GM12865 (cell line): ENCODE measurements around the gene ROBO1.

Experiments used
- DNase-seq: peaks from one replicate; pipeline ENCODE4 v3.0.0; 2010; ENCODE audit warnings: low read depth
- H3K4me3 ChIP-seq: 2 replicates; pipeline ENCODE4 v1.5.1; 2011; ENCODE audit warnings: mild to moderate bottlenecking, low read depth, low read length, control low read depth
- TF ChIP-seq, protein P1 (sequence below): IDR thresholded peaks from 2 replicates; pipeline ENCODE4 v1.5.1; 2011; ENCODE audit warnings: low read length, control low read depth, low read depth, inconsistent platforms; ENCODE audit not compliant: insufficient read depth; ENCODE audit errors: missing control alignments

ROBO1 gene

DNA sequence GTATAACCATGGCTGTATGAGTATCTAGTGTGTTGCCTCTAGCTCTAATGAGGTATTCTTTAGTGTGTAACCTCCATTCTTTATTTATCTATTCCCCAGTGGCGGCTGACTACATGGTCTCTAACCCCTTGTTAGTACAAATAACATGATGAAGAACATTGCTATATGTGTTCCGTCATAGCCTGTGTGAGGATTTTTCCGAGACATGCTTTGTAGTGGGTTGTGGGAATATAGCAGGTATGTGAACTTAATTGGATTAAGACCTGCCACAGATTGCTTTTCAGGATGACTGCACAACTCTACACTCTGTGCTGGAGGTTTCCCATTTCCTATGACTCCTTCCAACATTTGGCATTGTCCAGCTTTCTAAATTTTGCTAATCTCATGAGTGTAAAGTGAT, 563.4 kb downstream of the ROBO1 start:
- TF ChIP-seq, protein P1, sequence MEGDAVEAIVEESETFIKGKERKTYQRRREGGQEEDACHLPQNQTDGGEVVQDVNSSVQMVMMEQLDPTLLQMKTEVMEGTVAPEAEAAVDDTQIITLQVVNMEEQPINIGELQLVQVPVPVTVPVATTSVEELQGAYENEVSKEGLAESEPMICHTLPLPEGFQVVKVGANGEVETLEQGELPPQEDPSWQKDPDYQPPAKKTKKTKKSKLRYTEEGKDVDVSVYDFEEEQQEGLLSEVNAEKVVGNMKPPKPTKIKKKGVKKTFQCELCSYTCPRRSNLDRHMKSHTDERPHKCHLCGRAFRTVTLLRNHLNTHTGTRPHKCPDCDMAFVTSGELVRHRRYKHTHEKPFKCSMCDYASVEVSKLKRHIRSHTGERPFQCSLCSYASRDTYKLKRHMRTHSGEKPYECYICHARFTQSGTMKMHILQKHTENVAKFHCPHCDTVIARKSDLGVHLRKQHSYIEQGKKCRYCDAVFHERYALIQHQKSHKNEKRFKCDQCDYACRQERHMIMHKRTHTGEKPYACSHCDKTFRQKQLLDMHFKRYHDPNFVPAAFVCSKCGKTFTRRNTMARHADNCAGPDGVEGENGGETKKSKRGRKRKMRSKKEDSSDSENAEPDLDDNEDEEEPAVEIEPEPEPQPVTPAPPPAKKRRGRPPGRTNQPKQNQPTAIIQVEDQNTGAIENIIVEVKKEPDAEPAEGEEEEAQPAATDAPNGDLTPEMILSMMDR = no peak
- no peak for DNase-seq
- no peak overlapping the region for H3K4me3 ChIP-seq

DNA sequence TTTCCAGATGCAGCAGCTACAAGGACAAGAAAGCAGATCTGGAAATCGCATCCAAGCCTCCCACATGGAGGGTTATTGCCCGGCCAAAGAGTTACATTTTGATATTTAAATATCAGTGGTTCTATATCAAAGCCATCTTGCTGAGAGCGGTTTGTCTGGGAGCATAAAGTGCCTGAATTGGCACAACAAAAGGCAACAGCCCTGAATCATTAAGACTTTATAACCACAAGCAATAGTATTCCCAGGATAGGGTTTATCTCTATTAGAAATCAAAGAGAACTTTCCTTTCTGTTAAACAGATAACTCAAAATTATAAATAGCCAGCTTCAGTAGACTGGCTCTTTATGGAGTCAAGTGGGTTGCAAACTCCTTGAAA, 564.7 kb downstream of the ROBO1 start:
- DNase-seq = no peak
- H3K4me3 ChIP-seq = no peak overlapping the region
- TF ChIP-seq, protein P1 = no peak

DNA sequence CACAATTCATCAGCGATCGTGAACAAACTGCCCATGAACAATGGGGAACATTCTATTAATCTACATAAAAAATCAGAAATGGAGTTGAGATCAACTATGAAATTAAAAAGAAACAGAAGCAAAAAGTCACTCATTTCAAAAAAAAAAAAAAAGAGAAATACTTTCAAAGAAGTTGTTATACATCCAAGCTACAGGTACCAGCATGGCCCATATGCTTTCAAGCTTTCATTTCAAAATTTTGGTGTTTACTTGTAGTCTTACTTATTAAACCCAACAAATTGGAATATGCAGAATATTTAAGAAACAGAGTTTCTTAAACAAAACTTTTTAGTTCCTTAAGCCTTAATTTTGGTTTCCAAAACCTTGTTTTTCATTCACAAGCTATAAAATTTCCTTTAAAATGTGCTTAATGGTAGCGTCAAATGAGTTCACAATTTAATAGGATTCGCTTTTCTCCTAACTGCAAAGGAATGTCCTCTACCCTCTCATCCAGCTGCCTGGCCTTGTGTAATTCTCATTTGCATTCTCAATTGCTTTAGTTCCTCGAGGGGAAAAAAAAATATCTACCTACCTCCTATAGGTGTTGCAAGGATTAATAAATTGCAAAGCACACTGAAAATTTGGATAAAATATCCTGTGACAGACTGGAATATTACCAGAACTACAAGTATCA, 565.2 kb downstream of the ROBO1 start:
- H3K4me3 ChIP-seq = no peak overlapping the region
- DNase-seq = no peak
- TF ChIP-seq, protein P1 = no peak

DNA sequence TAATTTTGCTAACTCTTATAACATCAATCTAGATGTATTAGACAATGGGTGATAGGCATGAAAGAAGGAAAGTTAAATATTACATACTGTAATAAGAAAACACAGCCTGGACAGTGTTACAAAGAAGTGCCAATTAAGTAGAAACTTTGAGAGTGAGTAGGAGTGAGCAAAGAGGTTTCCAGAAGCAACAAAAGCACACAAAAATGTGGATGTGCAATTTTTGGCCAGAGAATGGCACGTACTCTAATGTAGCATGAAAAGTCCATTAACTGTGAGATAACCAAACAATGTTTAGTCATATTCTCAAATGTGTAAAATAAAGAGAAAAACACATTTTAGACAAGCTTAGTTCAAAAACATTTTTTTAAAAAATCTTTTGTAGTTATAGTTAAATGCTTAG, 567.3 kb downstream of the ROBO1 start:
- no peak overlapping the region for H3K4me3 ChIP-seq
- DNase-seq = no peak
- TF ChIP-seq, protein P1 = no peak

DNA sequence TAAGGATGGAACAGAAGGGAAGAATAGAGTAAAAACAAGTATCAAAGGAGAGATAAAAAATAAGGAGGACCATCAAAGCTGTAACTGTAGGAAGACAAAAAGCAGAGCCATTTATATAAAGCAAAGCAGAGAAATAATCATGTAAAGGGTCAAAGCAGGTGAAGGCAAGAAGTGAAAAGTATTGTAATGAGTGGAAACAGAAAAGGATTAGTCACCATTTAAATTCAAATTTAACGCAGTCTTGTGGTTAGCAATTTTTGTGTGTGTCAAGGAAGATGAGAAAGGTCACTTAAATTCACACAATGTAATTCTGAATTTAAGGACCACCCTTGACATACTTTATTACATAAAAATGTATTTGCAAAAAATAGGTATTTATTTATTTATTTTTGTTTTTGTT, 567.8 kb downstream of the ROBO1 start:
- TF ChIP-seq, protein P1 = no peak
- no peak for DNase-seq
- no peak overlapping the region for H3K4me3 ChIP-seq

DNA sequence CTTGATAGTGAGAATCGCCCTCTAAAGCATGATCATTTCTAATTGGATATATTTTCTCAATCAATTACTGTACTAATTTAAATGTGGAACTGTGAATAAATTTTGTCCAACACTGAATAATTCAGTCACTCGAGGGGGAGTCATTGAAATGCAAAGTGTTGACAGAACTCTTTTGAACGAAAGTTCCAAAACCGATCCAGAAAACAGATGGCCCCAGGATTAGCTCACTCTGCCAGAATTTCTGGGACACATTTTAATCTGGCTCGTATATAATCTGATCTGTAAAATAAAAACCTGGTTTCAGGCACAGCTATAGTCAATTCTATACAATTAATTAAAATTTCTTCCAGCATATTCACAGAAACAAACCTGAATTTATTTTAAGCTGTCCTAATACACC, 580.4 kb downstream of the ROBO1 start:
- DNase-seq = no peak
- TF ChIP-seq, protein P1 = no peak
- no peak overlapping the region for H3K4me3 ChIP-seq

DNA sequence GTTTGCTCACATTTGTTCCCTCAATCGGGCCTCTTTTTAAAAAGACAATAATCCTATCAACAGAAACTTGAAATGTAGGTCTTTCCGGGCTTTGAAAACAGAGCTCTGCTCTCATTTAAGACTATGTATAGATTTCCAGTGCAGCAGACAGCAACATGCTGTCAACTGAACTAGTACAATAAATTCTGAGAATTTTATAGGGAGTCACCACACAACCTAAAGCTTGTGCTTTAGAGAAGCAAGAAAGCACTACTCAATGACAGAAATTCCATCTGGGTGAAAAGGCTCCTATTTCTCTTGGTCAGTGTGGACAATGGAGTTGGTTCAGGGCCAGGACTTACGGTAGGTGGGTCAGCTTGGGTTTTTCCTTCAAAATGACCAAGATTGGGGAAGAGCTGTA, 583.5 kb downstream of the ROBO1 start:
- H3K4me3 ChIP-seq = no peak overlapping the region
- TF ChIP-seq, protein P1 = no peak
- no peak for DNase-seq
